Measurements from ENCODE around the gene CAPZA1. TPM values are rescaled to one million over a fixed set of nuclear protein-coding genes. Genes with fewer than 3 reads are reported as not detected.

The CAPZA1 gene
- total RNA-seq, 1 donor from 2014 or later = 143 TPM

DNA sequence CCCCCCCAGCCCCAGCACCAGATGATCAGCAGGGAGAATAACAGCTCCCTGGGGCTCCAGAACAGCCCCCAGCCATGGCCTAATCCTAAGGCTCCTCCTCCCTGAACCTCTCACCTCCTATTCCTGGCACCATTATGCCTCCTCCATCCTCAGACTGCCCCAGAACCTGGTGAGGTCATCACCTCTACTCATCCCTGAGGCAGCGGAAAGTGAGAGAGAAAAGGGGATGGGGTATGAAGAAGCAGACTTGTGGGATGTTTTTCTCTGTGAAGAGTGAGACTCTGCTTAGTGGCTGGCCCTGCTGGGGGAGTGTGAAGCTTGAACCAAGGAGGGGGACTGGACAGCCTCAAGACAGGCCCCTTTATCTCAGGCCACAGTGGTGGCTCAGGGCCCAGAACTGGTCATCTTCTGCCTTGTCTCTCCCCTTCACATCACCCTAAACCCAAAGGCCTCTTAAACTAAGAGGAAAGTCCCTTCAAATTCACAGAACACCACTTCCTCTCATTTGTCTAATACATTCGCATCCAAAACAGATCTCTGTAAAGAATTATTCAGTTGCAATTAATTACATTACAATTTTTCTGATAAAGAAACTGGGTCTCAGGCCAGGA lies 97.7 kb downstream of the CAPZA1 start:
- intact Hi-C loops (cut with DNase I) = loop anchor here (5.0 kb wide), 1 partner anchor 85 kb away; no protein-coding TSS in a partner anchor
- no peak for ATAC-seq
- TF ChIP-seq, protein P1, sequence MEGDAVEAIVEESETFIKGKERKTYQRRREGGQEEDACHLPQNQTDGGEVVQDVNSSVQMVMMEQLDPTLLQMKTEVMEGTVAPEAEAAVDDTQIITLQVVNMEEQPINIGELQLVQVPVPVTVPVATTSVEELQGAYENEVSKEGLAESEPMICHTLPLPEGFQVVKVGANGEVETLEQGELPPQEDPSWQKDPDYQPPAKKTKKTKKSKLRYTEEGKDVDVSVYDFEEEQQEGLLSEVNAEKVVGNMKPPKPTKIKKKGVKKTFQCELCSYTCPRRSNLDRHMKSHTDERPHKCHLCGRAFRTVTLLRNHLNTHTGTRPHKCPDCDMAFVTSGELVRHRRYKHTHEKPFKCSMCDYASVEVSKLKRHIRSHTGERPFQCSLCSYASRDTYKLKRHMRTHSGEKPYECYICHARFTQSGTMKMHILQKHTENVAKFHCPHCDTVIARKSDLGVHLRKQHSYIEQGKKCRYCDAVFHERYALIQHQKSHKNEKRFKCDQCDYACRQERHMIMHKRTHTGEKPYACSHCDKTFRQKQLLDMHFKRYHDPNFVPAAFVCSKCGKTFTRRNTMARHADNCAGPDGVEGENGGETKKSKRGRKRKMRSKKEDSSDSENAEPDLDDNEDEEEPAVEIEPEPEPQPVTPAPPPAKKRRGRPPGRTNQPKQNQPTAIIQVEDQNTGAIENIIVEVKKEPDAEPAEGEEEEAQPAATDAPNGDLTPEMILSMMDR (IDR thresholded peaks at IDR 0.05) = no peak
- H3K36me3 ChIP-seq = no peaks in the 10 kb centered on the region
- H3K4me1 ChIP-seq = peaks cover 29% of the 10 kb centered on the region
- no peak overlapping the region for H3K27ac ChIP-seq
- no peak overlapping the region for H3K4me3 ChIP-seq
- H3K27me3 ChIP-seq (ENCODE audit: low read depth) = no peaks in the 10 kb centered on the region
- DNase-seq = no peak
- H3K9me3 ChIP-seq = no peaks in the 10 kb centered on the region

DNA sequence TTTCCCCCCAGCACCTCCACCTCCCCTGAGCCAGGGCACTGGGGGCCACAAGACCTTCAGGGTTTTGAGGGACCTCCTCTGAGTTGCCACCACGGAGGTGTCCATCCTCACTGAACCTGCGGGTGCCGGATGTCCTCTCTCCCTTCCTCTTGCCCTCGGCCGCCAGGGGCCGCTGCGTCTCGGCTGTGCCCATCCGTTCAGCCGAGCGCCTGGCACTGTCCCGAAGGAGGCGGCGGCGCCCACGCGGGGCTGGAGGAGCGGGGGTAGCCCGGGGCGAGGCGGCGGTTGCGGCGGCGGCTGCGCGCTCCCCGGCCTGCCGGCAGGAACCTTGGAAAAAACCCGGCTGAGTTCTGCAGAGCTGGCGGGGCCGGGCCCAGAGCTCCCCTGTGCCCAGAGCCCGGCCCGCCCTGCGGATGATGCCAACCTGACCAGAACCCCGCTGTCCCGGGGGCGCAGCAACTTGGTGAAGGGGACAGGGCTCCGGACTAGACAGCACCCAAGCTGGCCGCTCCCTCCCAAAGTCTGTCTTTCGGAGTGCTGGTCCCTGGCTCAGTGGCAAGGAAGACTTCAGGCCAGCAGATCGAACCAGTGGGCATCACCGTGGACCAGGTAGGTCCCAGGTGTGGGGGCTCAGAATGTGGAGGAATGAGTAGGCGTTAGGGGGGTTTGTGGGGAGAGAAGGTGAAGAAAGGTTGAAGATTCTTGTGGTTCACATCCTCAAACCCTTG lies 99.2 kb downstream of the CAPZA1 start:
- TF ChIP-seq, protein P1 (IDR thresholded peaks at IDR 0.05) = peak; percentile 94
- Histone ChIP-seq H3K36me3 (no peaks in the 10 kb centered on the region), H3K9me3 (no peaks in the 10 kb centered on the region), H3K4me3 (peak overlapping the region; percentile 29), H3K27ac (no peak overlapping the region), H3K27me3 (ENCODE audit: low read depth) (no peaks in the 10 kb centered on the region), H3K4me1 (peaks cover 35% of the 10 kb centered on the region)
- intact Hi-C loops (cut with DNase I) = loop anchor here (5.0 kb wide), 1 partner anchor 83 kb away; no protein-coding TSS in a partner anchor
- DNase-seq (peak; percentile 87), ATAC-seq (peak; percentile 38 to 43)

DNA sequence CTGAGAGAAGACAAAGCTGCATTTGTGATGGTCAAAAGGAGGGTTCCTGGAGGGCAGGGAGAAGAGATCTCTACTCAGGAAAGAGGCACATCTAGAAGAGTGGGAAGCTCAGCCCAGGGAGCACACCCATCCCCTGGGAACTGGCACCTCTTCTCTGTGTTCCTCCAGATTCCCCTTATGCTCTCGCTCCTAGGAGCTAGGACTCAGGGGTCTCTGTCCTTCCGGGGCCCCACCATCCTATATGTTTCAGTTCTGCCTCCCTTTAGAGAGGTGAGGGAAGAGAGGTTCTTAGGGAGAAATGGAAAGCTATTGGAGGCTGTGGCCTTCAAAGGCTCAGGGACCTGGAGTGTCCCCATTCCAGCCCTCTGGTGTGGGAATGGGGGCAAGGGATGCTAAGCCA lies 100.1 kb downstream of the CAPZA1 start:
- no peaks in the 10 kb centered on the region for H3K9me3 ChIP-seq
- intact Hi-C loops (cut with DNase I) = loop anchor here (5.0 kb wide), 1 partner anchor 83 kb away; no protein-coding TSS in a partner anchor
- peaks cover 26% of the 10 kb centered on the region for H3K4me1 ChIP-seq
- ATAC-seq (no peak), DNase-seq (no peak)
- H3K36me3 ChIP-seq = no peaks in the 10 kb centered on the region
- TF ChIP-seq, protein P1 (IDR thresholded peaks at IDR 0.05) = no peak
- H3K4me3 ChIP-seq = no peak overlapping the region
- H3K27me3 ChIP-seq (ENCODE audit: low read depth) = no peaks in the 10 kb centered on the region
- H3K27ac ChIP-seq = no peak overlapping the region

DNA sequence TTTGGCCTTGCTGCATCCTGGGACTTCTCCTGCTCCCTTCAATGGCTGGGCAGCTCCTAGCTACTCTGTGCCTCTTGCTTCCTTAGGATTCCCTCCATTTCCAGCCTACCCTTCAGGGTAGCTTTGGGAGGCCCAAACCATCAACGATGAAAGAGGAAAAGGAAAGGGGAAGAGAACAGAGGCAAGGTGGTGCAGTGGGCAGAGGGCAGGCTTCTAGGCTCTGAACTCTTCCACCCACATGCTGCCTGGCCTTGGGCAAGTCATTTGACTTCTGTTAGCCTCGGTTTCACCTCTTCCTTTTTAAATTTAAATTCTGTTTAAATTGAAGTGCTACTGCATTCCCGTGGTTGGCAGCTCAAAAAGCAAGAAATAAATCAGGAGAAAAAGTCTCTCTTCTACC lies 101.2 kb downstream of the CAPZA1 start:
- no peak for ATAC-seq
- Histone ChIP-seq H3K4me3 (no peak overlapping the region), H3K36me3 (no peaks in the 10 kb centered on the region), H3K27ac (no peak overlapping the region), H3K27me3 (ENCODE audit: low read depth) (no peaks in the 10 kb centered on the region), H3K4me1 (peaks cover 20% of the 10 kb centered on the region), H3K9me3 (no peaks in the 10 kb centered on the region)
- intact Hi-C loops (cut with DNase I) = no loop called here
- DNase-seq = no peak
- TF ChIP-seq, protein P1 (IDR thresholded peaks at IDR 0.05) = no peak

Other genes with a start within 250 kb of the CAPZA1 start
- 56.3 TPM for gene CTTNBP2NL, start 223.6 kb upstream of the CAPZA1 start, total RNA-seq
- gene WNT2B, start 110.9 kb upstream of the CAPZA1 start, total RNA-seq = 11.8 TPM
- gene ST7L, start 691 bp upstream of the CAPZA1 start, total RNA-seq = 18.8 TPM
- 72.3 TPM for gene MOV10, start 54.8 kb downstream of the CAPZA1 start, total RNA-seq
- gene RHOC, start 87.3 kb downstream of the CAPZA1 start, total RNA-seq = 126 TPM
- gene PPM1J, start 95.5 kb downstream of the CAPZA1 start, total RNA-seq = 0.30 TPM